HG03432 (cell line): ENCODE results near the gene CDKN2AIP.
"Not testable (repeated sequence)": the region's sequence is repeated elsewhere in the genome, so short reads cannot be mapped to it uniquely, and the experiment has no call there.

Source experiments
- ATAC-seq: cut with Tn5 transposase; IDR thresholded peaks from one replicate; pipeline ENCODE4 v1.9.1; 2021; ENCODE audit warnings: mild to moderate bottlenecking, moderate library complexity; ENCODE audit not compliant: unreplicated experiment

The CDKN2AIP gene

GRCh38 chr4:183412821-183413220 is 31.6 kb upstream of the CDKN2AIP start:
- ATAC-seq, result no peak

DNA sequence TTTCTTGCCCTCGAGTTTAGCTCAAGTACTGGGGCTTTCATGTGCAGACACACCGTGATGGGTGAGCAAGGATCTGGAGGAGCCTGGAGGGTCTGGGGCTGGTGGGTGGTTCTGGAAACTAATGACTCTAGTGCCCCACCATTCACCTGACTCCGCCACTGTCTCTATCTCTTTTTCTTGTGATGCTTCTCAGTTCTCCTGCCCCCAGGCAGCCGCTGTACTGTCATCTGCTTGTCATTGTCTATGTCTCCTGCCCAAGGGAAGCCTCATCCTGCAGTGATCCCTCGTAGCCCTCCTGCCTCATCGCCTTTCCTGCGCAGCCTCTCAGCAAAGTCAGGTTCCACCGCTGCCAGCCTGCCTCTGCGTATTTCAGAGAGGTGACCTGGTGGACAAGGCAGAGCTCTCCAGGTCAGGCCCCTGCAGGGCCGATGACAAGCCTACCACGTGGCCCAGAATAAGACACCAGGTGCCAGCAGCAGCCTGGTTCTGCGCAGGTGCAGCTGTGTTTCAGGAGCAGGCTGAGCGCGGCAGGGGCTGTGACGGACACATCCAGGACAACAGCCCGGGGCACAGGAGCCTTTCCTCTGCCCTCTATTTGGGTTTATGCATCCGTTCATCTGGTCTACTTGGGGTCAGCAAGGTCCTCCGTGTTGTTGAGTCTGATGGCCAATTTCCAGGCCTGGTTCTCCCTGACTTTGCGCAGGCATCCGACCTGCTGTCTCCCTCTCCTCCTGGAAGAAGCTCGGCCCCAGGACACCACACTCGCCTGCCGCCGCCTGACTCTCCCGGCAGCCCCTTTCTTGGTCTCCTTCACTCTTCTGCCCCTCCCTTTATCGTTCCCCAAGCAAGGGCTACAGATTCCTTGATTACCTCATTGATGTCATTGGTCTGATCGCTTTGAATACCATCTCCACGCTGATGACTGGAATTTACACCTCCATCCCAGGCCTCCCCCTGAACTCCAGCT is 30.9 kb upstream of the CDKN2AIP start:
- no peak for ATAC-seq

GRCh38 chr4:183416879-183417755 is 27.3 kb upstream of the CDKN2AIP start:
- ATAC-seq, result no peak

GRCh38 chr4:183422962-183423631 is 21.3 kb upstream of the CDKN2AIP start:
- no peak for ATAC-seq

- no peak for ATAC-seq
These were observed 20.2 kb upstream of the CDKN2AIP start for GRCh38 chr4:183424109-183424744.

DNA sequence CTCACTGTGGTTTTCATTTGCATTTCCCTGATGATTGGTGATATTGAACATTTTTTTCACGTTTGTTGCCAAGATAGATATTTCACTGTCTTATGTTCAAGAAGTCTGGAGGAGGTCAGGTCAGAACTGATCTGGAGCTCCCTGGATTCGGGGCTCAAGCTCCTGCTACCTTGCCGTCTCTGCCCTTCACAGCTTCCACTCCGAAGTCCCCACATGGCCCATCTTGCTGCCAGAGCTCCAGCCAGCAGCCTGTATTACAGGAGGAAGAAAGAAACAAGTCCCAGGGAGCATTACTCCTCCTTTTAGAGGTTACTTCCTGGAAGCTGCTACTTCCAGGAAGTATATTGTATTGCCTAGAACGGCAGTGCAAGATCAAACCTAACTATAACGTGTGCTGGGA is 17.9 kb upstream of the CDKN2AIP start:
- ATAC-seq, result no peak

DNA sequence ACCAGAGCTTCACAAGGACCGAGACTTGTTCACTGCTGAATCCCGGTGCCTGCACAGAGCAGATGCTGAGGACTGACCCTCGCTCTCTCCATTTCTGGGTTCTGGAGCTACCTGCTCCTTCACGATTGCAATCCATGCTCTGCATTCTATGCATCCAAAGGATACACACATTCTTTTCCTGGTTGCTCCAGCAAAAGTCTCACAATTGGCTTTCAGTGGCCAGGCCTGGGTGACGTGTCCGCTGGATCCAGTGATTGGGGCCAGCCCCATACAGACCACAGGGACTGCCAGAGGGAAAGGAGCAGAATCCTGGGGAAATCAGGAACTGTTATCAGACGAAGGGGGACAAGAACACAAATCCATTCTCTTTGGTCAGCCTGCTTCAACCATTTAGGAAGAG is 14.9 kb upstream of the CDKN2AIP start:
- no peak for ATAC-seq

GRCh38 chr4:183430317-183430993 is 14.0 kb upstream of the CDKN2AIP start:
- ATAC-seq, result no peak

DNA sequence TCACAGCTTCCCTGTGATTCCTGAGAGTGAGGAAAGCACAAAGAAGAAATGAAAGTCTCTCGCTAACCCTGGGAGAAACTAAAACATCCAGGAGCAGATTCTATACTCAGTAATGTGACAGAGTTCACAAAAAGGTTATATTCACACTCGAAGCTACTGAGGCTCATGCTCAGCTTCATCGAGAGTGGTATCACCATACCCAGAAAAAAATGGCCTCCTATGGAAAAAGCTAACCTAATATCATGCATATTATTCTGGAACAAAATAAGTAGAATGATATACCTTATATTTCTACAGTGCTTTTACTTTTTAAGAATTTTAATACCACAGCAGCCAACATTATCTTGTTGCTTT is 13.5 kb upstream of the CDKN2AIP start:
- ATAC-seq, result no peak

DNA sequence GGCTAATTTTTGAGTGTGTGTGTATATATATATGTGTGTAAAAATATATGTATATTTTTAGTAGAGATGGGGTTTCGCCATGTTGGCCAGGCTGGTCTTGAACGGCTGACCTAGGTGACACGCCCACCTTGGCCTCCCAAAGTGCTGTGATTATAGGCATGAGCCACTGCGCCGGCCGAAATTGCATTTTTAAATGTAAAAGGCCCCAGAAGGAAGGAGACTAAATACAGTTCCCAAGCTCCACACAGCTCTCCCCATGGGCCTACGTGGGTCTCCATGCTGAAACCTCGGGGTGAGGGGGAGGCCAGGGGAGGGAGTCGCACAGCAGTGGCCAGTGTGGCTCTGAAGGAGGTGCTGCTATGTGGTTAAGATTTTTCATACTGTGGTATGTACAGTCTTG is 12.8 kb upstream of the CDKN2AIP start:
- ATAC-seq, result no peak

GRCh38 chr4:183433183-183433582 is 11.3 kb upstream of the CDKN2AIP start:
- ATAC-seq, result not testable (repeated sequence)

DNA sequence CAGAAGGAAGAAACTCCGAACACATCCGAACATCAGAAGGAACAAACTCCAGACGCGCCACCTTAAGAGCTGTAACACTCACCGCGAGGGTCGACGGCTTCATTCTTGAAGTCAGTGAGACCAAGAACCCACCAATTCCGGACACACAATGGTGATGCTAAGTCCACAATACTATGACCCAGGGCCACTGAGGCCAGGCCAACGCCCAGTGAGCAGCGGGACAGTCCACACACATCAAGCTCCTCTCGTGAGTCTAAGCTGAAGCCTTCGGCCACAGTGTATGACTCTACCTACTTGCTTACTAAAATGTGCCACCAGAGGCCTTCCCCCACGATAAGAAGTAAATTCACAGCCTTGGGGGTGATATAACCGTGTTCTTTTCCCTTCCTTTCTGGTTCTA is 10.2 kb upstream of the CDKN2AIP start:
- no peak for ATAC-seq

DNA sequence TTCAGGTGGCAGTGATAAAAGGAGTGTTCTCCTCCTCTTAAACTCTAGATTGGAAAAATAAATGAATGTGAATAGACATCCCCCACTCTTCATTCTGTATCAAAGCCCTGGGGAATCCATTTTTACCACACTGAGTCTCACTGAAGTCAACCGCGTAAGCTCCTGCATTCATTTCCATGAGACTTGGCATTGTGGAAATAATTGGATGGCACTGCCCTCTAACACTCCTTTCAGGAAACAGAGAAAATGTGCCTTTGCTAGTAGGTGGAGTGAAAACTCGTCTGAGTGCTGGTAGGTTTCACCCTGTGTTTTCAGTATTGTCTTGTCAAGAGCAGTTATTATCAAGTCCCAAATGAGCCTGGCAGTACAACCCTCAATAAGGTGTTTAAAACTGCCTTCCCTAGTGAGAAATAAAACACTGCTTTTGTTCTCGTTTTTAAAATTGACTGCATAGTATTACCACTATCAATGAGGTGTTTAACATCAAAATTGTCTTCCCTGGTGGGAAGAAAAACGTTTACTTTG is 9.7 kb upstream of the CDKN2AIP start:
- no peak for ATAC-seq

- no peak for ATAC-seq
These were observed 8.6 kb upstream of the CDKN2AIP start for GRCh38 chr4:183435803-183436202.

GRCh38 chr4:183436417-183436816 is 8.0 kb upstream of the CDKN2AIP start:
- ATAC-seq, result no peak

GRCh38 chr4:183437452-183437851 is 7.0 kb upstream of the CDKN2AIP start:
- no peak for ATAC-seq

- ATAC-seq, result no peak
These were observed 5.8 kb upstream of the CDKN2AIP start for GRCh38 chr4:183438458-183439113.

DNA sequence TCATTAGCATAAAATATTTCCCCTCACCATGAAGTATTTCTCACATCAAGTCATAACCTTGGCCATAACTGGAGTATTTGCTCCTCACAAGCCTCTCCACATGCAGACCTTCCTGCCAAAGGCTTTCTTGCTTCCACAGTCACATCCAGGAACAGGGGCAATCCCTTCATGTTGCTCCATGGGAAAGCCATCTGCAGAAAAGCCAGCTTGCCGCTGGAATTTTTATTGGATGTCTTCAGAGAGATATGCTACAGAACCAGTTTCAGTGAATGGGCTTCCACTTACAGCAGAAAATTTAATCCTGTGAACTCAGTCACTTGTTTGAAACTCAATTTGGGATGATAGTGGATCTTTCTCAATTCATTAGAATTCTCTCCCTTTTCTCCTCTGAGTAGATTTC is 3.2 kb upstream of the CDKN2AIP start:
- ATAC-seq, result no peak

DNA sequence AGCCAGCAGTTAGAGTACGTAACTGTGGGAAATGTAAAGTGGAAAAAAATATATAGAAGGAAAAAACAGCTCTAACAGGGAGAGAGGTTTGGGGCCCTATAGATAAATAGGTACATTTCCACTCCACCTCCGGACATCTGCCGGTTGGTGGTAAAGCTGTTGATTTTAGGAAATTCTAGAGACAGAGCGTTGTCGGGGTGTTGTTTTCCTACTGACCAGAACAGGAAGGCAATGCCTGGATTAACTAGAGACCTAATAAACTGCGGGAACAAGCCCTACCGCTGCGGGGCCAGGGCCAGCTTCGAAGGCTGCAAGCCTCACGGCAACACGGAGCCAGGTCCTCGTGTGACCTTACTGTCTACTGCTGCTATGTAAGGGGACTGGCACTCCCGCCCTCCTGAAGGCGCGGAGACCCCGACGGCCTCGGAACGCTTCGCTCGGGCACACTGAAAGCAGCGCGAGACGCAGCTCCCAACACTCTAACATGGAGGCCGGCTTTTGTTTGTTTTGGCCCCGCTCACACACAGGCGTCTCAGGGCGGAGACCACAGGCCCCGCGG is 702 bp upstream of the CDKN2AIP start:
- no peak for ATAC-seq
